Activated CD8-positive, alpha-beta memory T cell treated with anti-CD3 and anti-CD28 coated beads for 24 hours (primary cell): Measurements from ENCODE around the gene LRP3.
"Not testable (repeated sequence)": the region's sequence is repeated elsewhere in the genome, so short reads cannot be mapped to it uniquely, and the experiment has no call there.

Source experiments
- DNase-seq: peaks from one replicate; pipeline ENCODE4 v3.0.0-alpha.2; 2020

LRP3 gene

GRCh38 chr19:33220115-33220514 is 26.0 kb downstream of the LRP3 start:
- no peak for DNase-seq

DNA sequence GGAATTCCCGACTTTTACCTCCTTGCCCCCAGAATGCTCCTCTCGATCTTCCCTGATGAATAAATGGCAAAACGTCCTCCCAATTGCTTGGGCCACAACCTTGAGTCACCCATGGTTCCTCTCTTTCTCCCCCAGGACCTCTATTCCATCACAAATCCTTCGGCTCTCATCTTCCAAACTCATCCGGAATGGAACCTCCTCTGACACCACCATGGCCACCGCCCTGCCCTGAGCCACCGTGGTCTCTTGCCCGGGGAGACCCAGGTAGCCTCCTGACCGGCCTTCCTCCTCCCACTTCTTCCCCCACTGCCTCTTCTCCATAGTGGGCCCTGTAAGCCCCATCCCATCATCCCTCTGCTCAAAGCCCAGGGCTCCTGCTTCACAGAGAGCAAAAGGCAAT is 26.6 kb downstream of the LRP3 start:
- DNase-seq, result no peak

GRCh38 chr19:33221638-33222037 is 27.5 kb downstream of the LRP3 start:
- no peak for DNase-seq

GRCh38 chr19:33222255-33222654 is 28.1 kb downstream of the LRP3 start:
- DNase-seq, result not testable (repeated sequence)

DNA sequence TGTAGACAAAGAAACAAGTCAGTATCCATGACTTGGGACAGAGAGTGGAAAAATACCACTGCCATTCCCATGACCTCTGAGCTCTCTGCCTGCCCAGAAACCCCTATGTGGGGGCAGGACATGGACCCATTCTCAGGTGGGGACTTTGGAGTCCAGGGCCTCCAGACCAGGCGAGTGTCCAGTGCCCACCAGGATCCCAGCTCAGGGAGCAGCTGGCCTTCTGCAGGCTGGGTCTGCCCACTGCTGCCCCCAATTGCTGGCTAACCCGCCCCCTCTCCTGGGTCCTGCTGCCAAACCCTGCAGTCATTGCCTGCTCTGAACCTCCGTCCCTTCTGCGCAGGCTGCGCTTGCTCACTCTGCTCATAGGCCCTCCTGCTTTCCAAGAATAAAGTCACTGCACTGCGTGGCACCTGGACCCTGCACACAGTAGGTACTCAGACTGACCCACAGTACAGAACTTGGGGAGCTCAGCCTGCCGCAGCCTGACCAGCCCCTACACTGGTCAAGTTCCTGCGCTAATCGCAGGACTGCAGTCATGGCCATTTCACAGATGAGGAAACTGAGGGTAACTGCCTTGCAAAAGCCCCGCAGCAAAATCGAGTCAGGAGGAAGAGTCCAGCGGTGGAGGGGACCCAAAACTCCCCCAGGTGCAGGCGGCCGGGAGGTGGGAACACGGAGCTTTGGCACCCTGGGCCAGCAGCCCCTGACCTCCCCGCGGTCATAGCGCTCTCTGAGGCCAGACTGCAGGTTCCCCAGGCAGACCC is 30.7 kb downstream of the LRP3 start:
- no peak for DNase-seq

- DNase-seq, result no peak
Observed at GRCh38 chr19:33225458-33225926, 31.4 kb downstream of the LRP3 start, which contains the start of gene SLC7A10. TSS of gene SLC7A10 (minus strand) at chr19:33225850. CDS start at chr19:33225703, 147 bp downstream.

GRCh38 chr19:33226550-33227241 is 32.6 kb downstream of the LRP3 start:
- DNase-seq, result peak; percentile 67

GRCh38 chr19:33227242-33227650 is 33.1 kb downstream of the LRP3 start:
- no peak for DNase-seq

DNA sequence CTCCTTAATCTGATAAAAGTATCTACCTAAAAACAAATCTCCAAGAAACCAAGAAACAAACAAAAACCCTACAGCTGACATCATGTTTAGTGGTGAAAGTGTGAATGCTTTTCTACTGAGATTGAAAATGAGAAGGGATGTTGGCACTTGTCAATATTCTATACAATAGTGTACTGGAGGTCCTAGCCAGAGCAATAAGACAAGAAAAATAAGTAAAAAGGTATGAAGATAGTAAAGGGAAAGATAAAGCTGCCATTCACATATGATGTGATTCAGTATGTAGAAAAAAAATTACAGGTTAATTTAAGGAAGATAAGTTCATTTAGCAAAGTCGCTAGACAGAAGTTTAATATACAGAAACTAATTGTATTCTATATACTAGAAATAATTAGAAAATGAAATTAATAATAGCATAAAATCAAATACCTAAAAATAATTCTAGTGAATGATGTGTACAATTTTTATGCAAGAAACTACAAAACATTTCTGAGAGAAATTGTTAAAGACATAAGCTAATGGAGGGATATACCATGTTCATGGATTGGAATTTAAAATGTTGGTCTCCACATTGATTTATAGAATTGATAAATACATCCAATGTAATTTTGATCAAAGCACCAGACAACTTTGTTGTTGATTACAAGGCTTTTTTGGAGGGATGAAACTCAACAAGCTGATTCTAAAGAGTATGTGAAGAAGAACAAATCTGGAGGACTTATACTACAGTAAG is 33.9 kb downstream of the LRP3 start:
- DNase-seq, result no peak

DNA sequence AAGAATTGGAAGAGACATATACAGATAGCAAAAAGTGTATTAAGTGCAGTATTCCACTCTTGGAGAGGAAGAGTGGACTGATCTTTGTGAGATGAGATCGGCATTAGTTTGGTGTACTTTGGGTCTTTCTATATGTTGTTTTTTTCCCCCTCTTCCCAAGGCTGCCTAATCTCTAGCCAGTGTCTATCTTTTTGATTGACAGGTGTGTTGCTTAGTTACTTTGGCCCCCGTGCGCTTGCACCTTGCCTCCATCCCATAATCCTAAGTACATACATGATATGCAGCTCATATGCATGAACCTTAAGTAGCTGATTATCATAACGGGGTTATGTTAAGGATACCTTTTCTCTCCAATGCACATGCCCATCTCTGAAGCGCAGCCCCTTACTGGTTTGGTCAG is 35.8 kb downstream of the LRP3 start:
- DNase-seq, result no peak

DNA sequence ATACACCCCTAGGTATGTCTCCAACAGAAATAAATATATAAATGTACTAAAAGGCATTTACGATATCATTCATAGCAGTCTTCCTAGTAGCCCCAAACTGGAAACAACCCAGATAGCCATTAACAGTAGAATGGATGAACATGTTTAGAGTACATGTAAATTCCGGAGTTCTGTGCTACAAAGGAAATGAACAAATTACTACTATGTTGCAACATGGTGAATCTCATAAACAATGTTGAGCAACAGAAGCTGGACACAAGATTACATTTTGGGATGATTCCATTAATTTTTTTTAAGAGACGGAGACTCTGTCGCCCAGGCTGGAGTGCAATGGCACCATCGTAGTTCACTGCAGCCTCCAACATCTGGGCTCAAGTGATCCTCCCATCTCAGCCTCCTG is 37.4 kb downstream of the LRP3 start:
- no peak for DNase-seq

GRCh38 chr19:33232656-33233055 is 38.5 kb downstream of the LRP3 start:
- no peak for DNase-seq

GRCh38 chr19:33233056-33233873 is 39.1 kb downstream of the LRP3 start:
- DNase-seq, result no peak

DNA sequence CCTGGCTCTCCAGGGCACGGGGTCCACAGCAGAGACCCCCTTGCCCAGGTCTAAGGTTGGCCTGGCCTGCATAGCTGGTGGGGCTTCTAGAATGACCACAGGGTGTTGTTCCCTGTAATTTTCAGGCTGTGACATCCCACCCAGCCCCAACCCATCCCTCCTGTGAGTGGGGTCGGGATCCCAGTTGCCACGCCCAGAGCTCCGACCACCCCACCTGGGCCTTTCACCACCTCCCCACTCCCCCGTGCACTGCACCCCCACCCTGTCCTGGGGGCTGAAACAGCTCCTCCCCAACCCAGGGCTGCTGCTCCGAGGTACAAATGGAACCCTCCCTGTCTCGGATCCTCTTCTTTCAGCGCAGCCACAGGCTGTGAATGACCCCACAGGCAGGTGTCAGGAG is 40.0 kb downstream of the LRP3 start:
- no peak for DNase-seq

GRCh38 chr19:33234736-33235135 is 40.6 kb downstream of the LRP3 start:
- DNase-seq, result no peak

- DNase-seq, result peak; percentile 94
Observed at GRCh38 chr19:33235269-33235995, 41.3 kb downstream of the LRP3 start.

- DNase-seq, result no peak
Observed at GRCh38 chr19:33235996-33236350, 41.8 kb downstream of the LRP3 start.

- no peak for DNase-seq
Observed at GRCh38 chr19:33236696-33237390, 42.7 kb downstream of the LRP3 start.

DNA sequence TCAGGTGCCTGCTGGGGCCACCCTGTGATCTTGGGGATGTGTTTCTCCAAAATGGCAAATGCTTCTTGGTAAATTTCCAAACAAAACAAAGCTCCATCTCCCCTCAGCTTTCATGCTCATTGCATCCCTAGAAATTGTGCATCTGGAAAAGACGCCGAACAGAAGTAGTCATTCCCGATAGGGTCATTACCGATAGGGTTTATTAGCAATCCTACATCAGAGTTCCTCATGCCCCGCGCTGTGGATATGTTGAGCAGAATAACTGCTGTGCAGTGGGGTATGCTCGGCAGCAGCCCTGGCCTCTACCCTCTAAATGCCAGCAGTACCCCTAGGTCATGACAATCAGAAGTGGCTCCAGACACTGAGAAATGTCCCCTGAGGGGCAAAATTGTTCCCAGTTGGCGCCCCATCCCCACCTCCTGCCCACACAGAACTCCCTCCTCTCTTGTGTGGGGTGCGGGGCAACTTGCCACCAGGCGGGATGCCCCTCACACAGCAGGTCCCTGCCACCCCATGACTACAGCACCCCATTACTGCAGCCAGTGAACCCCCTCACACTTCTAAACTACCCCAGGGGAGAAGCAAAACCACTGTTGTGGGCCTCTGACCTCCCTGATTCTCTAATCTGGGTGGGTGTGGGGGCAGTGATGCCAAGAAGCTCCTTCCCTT is 44.5 kb downstream of the LRP3 start:
- DNase-seq, result no peak

GRCh38 chr19:33239223-33239975 is 45.3 kb downstream of the LRP3 start:
- DNase-seq, result no peak
